SK-N-SH treated with all-trans-retinoic acid at 6 μM for 48 hours (cell line): Measurements from ENCODE around the gene HDGFL3.

Experiments
- ATAC-seq: fragments of 200-7000 bp; cut with Tn5 transposase; 3 replicates; pipeline ENCODE4 v1.9.1; 2020; ENCODE audit warnings: mild to moderate bottlenecking, moderate library complexity
- ARNTL ChIP-seq: fragments of 450-650 bp; formaldehyde crosslinking; IDR thresholded peaks from 2 replicates; pipeline ENCODE4 v1.5.0; 2020; ENCODE audit warnings: low read depth, mild to moderate bottlenecking, moderate library complexity, borderline replicate concordance
- BACH2 ChIP-seq: fragments of 250-450 bp; sonication (Bioruptor Pico); IDR thresholded peaks from 2 replicates; pipeline ENCODE4 v1.9.0; 2021; ENCODE audit warnings: mild to moderate bottlenecking, borderline replicate concordance
- CSDC2 ChIP-seq: fragments of 250-450 bp; sonication (Bioruptor Pico); IDR thresholded peaks from 2 replicates; pipeline ENCODE4 v1.5.0; 2020; ENCODE audit warnings: mild to moderate bottlenecking, moderate library complexity
- ESRRG ChIP-seq: fragments of 250-450 bp; sonication (Bioruptor Pico); IDR thresholded peaks from 2 replicates; pipeline ENCODE4 v1.6.1; 2021; ENCODE audit warnings: mild to moderate bottlenecking
- ISL1 ChIP-seq: fragments of 250-450 bp; sonication (Bioruptor Pico); IDR thresholded peaks from 2 replicates; pipeline ENCODE4 v2.1.2; 2022; ENCODE audit warnings: mild to moderate bottlenecking, moderate library complexity
- OSR1 ChIP-seq: fragments of 250-450 bp; sonication (Bioruptor Pico); IDR thresholded peaks from 2 replicates; pipeline ENCODE4 v1.8.0; 2022; ENCODE audit warnings: moderate library complexity, mild to moderate bottlenecking, inconsistent platforms
- PPARA ChIP-seq: fragments of 250-450 bp; sonication (Bioruptor Pico); IDR thresholded peaks from 2 replicates; pipeline ENCODE4 v1.5.0; 2020; ENCODE audit warnings: mild to moderate bottlenecking, borderline replicate concordance
- RARB ChIP-seq: fragments of 250-450 bp; sonication (Bioruptor Pico); IDR thresholded peaks from 2 replicates; pipeline ENCODE4 v1.8.0; 2021; ENCODE audit warnings: mild to moderate bottlenecking, moderate library complexity
- SNAI2 ChIP-seq: fragments of 250-450 bp; sonication (Bioruptor Pico); IDR thresholded peaks from 2 replicates; pipeline ENCODE4 v1.5.0; 2020; ENCODE audit warnings: mild to moderate bottlenecking, moderate library complexity
- TCF4 ChIP-seq: fragments of 250-450 bp; sonication (Bioruptor Pico); IDR thresholded peaks from 2 replicates; pipeline ENCODE4 v1.8.0; 2021; ENCODE audit warnings: mild to moderate bottlenecking, moderate library complexity, borderline replicate concordance
- TOX ChIP-seq: fragments of 250-450 bp; sonication (Bioruptor Pico); IDR thresholded peaks from 2 replicates; pipeline ENCODE4 v1.8.0; 2021; ENCODE audit warnings: mild to moderate bottlenecking, moderate library complexity, borderline replicate concordance
- ZC3H10 ChIP-seq: fragments of 250-450 bp; sonication (Bioruptor Pico); IDR thresholded peaks from 2 replicates; pipeline ENCODE4 v1.5.1; 2021; ENCODE audit warnings: mild to moderate bottlenecking, moderate library complexity
- ZFP3 ChIP-seq: fragments of 250-450 bp; sonication (Bioruptor Pico); IDR thresholded peaks from 2 replicates; pipeline ENCODE4 v1.5.0; 2020; ENCODE audit warnings: mild to moderate bottlenecking, moderate library complexity
- ZFP30 ChIP-seq: fragments of 450-650 bp; formaldehyde crosslinking; IDR thresholded peaks from 2 replicates; pipeline ENCODE4 v1.5.0; 2022; ENCODE audit warnings: mild to moderate bottlenecking, moderate library complexity
- ZNF70 ChIP-seq: fragments of 450-650 bp; formaldehyde crosslinking; IDR thresholded peaks from 2 replicates; pipeline ENCODE4 v1.5.0; 2020; ENCODE audit warnings: mild to moderate bottlenecking, moderate library complexity
- ZNF8 ChIP-seq: fragments of 450-650 bp; formaldehyde crosslinking; IDR thresholded peaks from 2 replicates; pipeline ENCODE4 v1.5.0; 2020; ENCODE audit warnings: mild to moderate bottlenecking, moderate library complexity
- TF ChIP-seq, protein P1 (sequence below): fragments of 250-450 bp; sonication (Bioruptor Pico); IDR thresholded peaks from 2 replicates; pipeline ENCODE4 v1.8.0; 2021; ENCODE audit warnings: low read depth, mild to moderate bottlenecking, moderate library complexity, borderline replicate concordance
- TF ChIP-seq, protein P2 (sequence below): fragments of 250-450 bp; sonication (Bioruptor Pico); IDR thresholded peaks from 2 replicates; pipeline ENCODE4 v1.8.0; 2020; ENCODE audit warnings: mild to moderate bottlenecking, moderate library complexity, borderline replicate concordance
- TF ChIP-seq, protein P3 (sequence below): fragments of 250-450 bp; sonication (Bioruptor Pico); IDR thresholded peaks from 2 replicates; pipeline ENCODE4 v1.5.0; 2020; ENCODE audit warnings: mild to moderate bottlenecking, moderate library complexity

The HDGFL3 gene

DNA sequence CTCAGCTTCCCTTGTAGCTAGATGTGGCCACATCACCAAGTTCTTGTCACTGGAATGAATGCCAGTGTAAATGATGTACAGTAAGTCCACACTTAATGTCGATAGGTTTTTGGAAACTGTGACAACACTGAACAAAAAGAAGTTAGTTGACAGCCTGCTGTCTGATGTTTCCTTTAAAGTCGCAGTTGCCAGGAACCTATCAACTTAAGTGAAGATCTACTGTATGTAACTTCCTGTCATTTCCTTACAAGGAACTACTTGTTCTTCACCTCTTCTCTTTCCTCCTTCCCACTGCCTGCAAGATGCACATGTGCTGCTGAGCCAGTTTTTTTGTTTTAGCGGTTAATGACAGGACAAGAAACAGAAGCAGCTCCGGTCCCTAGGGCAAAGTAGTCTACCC is 44.6 kb downstream of the HDGFL3 start:
- ATAC-seq: no peak
- TF ChIP-seq SNAI2 (CRISPR knock-in tag) (no peak), ARNTL (CRISPR knock-in tag) (no peak), ESRRG (no peak), ZNF8 (CRISPR knock-in tag) (no peak), ZNF70 (CRISPR knock-in tag) (no peak), ISL1 (CRISPR knock-in tag) (no peak), OSR1 (CRISPR knock-in tag) (no peak), RARB (CRISPR knock-in tag) (no peak)

DNA sequence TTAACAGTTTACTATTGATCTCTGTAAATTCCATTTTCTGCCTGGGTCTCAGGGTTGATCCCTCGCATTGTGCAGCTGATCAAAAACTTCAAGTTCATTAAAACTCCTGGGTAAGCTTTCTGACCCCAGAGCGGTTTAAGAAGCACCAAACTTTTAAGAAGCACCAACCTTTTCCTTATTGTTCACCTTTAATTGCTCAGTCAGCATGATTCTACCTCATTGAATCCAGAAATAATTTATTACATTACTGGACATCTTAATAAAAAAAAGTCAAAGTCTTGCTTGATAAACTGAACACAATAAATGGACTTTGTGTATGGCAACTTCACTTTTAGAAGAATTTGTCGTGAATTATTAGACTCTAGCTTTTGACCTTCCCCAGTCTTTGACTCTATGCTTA is 46.9 kb downstream of the HDGFL3 start:
- no peak for TF ChIP-seq TOX (CRISPR knock-in tag)
- TF ChIP-seq ZFP30 (CRISPR knock-in tag): no peak
- TF ChIP-seq, protein P1, sequence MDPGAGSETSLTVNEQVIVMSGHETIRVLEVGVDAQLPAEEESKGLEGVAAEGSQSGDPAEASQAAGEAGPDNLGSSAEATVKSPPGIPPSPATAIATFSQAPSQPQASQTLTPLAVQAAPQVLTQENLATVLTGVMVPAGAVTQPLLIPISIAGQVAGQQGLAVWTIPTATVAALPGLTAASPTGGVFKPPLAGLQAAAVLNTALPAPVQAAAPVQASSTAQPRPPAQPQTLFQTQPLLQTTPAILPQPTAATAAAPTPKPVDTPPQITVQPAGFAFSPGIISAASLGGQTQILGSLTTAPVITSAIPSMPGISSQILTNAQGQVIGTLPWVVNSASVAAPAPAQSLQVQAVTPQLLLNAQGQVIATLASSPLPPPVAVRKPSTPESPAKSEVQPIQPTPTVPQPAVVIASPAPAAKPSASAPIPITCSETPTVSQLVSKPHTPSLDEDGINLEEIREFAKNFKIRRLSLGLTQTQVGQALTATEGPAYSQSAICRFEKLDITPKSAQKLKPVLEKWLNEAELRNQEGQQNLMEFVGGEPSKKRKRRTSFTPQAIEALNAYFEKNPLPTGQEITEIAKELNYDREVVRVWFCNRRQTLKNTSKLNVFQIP (CRISPR knock-in tag): no peak
- TF ChIP-seq RARB (CRISPR knock-in tag): no peak
- TF ChIP-seq, protein P2, sequence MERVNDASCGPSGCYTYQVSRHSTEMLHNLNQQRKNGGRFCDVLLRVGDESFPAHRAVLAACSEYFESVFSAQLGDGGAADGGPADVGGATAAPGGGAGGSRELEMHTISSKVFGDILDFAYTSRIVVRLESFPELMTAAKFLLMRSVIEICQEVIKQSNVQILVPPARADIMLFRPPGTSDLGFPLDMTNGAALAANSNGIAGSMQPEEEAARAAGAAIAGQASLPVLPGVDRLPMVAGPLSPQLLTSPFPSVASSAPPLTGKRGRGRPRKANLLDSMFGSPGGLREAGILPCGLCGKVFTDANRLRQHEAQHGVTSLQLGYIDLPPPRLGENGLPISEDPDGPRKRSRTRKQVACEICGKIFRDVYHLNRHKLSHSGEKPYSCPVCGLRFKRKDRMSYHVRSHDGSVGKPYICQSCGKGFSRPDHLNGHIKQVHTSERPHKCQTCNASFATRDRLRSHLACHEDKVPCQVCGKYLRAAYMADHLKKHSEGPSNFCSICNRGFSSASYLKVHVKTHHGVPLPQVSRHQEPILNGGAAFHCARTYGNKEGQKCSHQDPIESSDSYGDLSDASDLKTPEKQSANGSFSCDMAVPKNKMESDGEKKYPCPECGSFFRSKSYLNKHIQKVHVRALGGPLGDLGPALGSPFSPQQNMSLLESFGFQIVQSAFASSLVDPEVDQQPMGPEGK (CRISPR knock-in tag): no peak
- TF ChIP-seq TCF4 (CRISPR knock-in tag): no peak
- no peak for TF ChIP-seq ARNTL (CRISPR knock-in tag)
- TF ChIP-seq ZC3H10 (CRISPR knock-in tag): no peak
- TF ChIP-seq, protein P3, sequence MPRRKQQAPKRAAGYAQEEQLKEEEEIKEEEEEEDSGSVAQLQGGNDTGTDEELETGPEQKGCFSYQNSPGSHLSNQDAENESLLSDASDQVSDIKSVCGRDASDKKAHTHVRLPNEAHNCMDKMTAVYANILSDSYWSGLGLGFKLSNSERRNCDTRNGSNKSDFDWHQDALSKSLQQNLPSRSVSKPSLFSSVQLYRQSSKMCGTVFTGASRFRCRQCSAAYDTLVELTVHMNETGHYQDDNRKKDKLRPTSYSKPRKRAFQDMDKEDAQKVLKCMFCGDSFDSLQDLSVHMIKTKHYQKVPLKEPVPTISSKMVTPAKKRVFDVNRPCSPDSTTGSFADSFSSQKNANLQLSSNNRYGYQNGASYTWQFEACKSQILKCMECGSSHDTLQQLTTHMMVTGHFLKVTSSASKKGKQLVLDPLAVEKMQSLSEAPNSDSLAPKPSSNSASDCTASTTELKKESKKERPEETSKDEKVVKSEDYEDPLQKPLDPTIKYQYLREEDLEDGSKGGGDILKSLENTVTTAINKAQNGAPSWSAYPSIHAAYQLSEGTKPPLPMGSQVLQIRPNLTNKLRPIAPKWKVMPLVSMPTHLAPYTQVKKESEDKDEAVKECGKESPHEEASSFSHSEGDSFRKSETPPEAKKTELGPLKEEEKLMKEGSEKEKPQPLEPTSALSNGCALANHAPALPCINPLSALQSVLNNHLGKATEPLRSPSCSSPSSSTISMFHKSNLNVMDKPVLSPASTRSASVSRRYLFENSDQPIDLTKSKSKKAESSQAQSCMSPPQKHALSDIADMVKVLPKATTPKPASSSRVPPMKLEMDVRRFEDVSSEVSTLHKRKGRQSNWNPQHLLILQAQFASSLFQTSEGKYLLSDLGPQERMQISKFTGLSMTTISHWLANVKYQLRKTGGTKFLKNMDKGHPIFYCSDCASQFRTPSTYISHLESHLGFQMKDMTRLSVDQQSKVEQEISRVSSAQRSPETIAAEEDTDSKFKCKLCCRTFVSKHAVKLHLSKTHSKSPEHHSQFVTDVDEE (CRISPR knock-in tag): no peak
- TF ChIP-seq CSDC2 (CRISPR knock-in tag): no peak
- TF ChIP-seq BACH2 (CRISPR knock-in tag): no peak
- TF ChIP-seq OSR1 (CRISPR knock-in tag): no peak
- ATAC-seq: no peak

DNA sequence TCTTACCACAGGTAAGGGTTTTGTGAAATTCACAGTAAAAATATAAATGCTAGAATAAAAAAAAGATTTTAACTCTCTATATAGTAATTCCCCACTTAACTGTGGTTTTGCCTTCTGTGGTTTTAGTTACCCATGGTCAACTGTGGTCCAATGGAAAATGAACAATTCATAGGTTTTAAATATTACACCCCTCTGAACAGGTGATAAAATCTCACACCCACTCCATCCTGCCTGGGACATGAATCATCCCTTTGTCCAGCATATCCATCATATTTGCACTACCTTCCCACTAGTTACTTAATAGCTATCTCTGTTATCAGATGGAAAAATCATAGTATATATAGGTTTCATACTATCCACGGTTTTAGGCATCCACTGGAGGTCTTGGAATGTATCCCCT is 49.2 kb downstream of the HDGFL3 start:
- ATAC-seq: no peak
- no peak for TF ChIP-seq PPARA
- no peak for TF ChIP-seq BACH2 (CRISPR knock-in tag)
- no peak for TF ChIP-seq CSDC2 (CRISPR knock-in tag)
- TF ChIP-seq, protein P1 (CRISPR knock-in tag): no peak
- no peak for TF ChIP-seq ZFP30 (CRISPR knock-in tag)
- TF ChIP-seq ZNF70 (CRISPR knock-in tag): no peak
- TF ChIP-seq TCF4 (CRISPR knock-in tag): no peak
- no peak for TF ChIP-seq SNAI2 (CRISPR knock-in tag)
- no peak for TF ChIP-seq TOX (CRISPR knock-in tag)
- TF ChIP-seq ESRRG: no peak
- no peak for TF ChIP-seq ZC3H10 (CRISPR knock-in tag)
- TF ChIP-seq ZFP3 (CRISPR knock-in tag): no peak
- TF ChIP-seq ZNF8 (CRISPR knock-in tag): no peak
- TF ChIP-seq, protein P3 (CRISPR knock-in tag): no peak
